Ovary (tissue), 9 donors: ENCODE results near the gene MINDY3. TPM values are rescaled to one million over a fixed set of nuclear protein-coding genes. Genes with fewer than 3 reads are reported as not detected.
"Not testable (repeated sequence)": the region's sequence is repeated elsewhere in the genome, so short reads cannot be mapped to it uniquely, and the experiment has no call there.

ENCODE experiments used
- DNase-seq, 5 donors: peaks; one replicate each; pipeline ENCODE4 v3.0.0-alpha.2; 2019 to 2020
- H3K27ac ChIP-seq, 2 donors: fragments of 200-600 bp; one replicate each; pipeline versions ENCODE4 v1.5.1 to v1.8.0; 2019 to 2022
- H3K27me3 ChIP-seq: fragments of 200-600 bp; one replicate; pipeline ENCODE4 v1.8.0; 2022
- H3K36me3 ChIP-seq: fragments of 200-600 bp; sonication (generic); one replicate; pipeline ENCODE4 v1.5.1; 2019
- H3K4me1 ChIP-seq: one replicate; pipeline ENCODE4 v1.8.1; 2013; ENCODE audit warnings: mild to moderate bottlenecking, moderate library complexity; ENCODE audit not compliant: insufficient read depth
- H3K4me3 ChIP-seq: fragments of 200-600 bp; sonication (generic); one replicate; pipeline ENCODE4 v1.5.1; 2017
- H3K9me3 ChIP-seq, 2 donors: fragments of 200-600 bp in 1 of 2; sonication (generic) in 1 of 2; one replicate each; pipeline versions ENCODE4 v1.5.1 to v1.8.1; 2013 to 2019; ENCODE audit warnings: mild to moderate bottlenecking in 1 of 2, moderate library complexity in 1 of 2
- EP300 ChIP-seq: sonication (generic); formaldehyde crosslinking; IDR thresholded peaks from one replicate; pipeline ENCODE4 v1.6.1; 2017; ENCODE audit warnings: antibody characterized with exemption
- POLR2A ChIP-seq: fragments of 450-650 bp; IDR thresholded peaks from one replicate; pipeline ENCODE4 v1.6.1; 2017; ENCODE audit warnings: antibody characterized with exemption, mild to moderate bottlenecking, moderate library complexity
- WGBS, 3 donors: extraction: QIAGEN DNeasy Blood & Tissue Kit in 1 of 3; methylation state at CpG; one replicate each; pipeline versions ENCODE4 v1.1.5 to v1.1.7; 2013 to 2017; 5-methylcytosine and 5-hydroxymethylcytosine counted together
- intact Hi-C, 4 donors: fragments of 100-400 bp; cut with DNase I; formaldehyde crosslinking; loops; one replicate each; pipeline versions ENCODE4 v1.11.0 to v1.15.1; 2022 to 2023
- polyA plus RNA-seq, 2 donors: library from polyadenylated mRNA; stranded (reverse); fragments of 200-250 nt in 1 of 2; fragments of 350-450 nt in 1 of 2; fragmentation: Illumina TruSeq in 1 of 2; extraction: RNeasy Lipid Tissue Mini Kit (QIAGEN cat#74804) in 1 of 2; gene quantifications; one replicate each; pipeline ENCODE4 v1.2.3, GENCODE V29; 2013 to 2014
- total RNA-seq, 7 donors: library from RNA; depleted of rRNA in 2 of 7; stranded (reverse); fragments of >200 nt in 2 of 7; fragmentation: NEBNext Ultra II Directional in 3 of 7; extraction: Animal tissue kit (Norgen Biotek cat#: 25700) in 3 of 7; gene quantifications; one replicate each; pipeline versions ENCODE4 v1.1.0 to v1.2.4, GENCODE V29; 2016 to 2023
- TF ChIP-seq, protein P1 (sequence below), 3 donors: fragments of 450-650 bp in 2 of 3; fragments of 200-600 bp in 1 of 3; IDR thresholded peaks; one replicate each; pipeline versions ENCODE4 v1.5.1 to v1.8.0; 2016 to 2022; ENCODE audit warnings: antibody characterized with exemption in 3 of 3, mild to moderate bottlenecking in 1 of 3
- donor health status: DM: no; HTN: no; CAD: no; lungs with moderate emphysema.
- donor health status: DM: no; HTN: no; CAD: no.
- donor health status: Bipolar disorder and iron deficiency.
- donor health status: DM: yes; HTN: yes; CAD: no.
- donor health status: DM: no; HTN: no; CAD: no.
- donor health status: DM: yes; HTN: yes; CAD: no.

The MINDY3 gene
- total and polyA plus RNA-seq, 9 donors: 15.7 to 43.3 (median 31.6) TPM

DNA sequence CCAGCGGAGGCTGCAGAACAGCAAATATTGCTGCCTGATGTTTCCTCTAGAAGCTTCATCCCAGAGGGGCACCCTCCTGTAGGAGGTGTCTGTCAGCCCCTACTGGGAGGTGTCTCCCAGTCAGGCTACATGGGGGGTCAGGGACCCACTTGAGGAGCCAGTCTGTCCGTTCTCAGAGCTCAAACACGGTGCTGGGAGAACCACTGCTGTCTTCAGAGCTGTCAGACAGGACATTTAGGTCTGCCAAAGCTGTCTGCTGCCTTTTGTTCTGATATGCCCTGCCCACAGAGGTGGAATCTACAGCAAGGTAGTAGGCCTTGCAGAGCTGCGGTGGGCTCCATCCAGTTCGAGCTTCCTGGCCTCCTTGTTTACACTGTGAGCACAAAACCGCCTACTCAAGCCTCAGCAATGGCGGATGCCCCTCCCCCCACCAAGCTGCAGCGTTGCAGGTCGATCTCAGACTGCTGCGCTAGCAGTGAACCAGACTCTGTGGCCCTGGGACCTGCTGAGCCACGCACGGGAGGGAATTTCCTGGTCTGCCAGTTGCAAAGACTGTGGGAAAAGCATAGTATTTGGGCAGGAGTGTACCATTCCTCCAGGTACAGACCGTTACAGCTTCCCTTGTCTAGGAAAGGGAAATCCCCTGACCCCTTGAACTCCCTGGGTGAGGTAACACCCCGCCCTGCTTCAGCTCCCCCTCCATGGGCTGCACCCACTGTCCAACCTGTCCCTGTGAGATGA, 17.7 kb upstream of the MINDY3 start:
- H3K4me3 ChIP-seq: no peak overlapping the region
- intact Hi-C loops: no loop called here
- 60 to 62% (median 60%) methylated on average over 14 of the region's 14 CpGs for WGBS, 3 donors
- H3K9me3 ChIP-seq: no peaks in the 10 kb centered on the region
- no peak overlapping the region for H3K27ac ChIP-seq
- no peaks in the 10 kb centered on the region for H3K27me3 ChIP-seq
- DNase-seq: no peak
- no peaks in the 10 kb centered on the region for H3K4me1 ChIP-seq
- no peak for TF ChIP-seq EP300
- TF ChIP-seq, protein P1, sequence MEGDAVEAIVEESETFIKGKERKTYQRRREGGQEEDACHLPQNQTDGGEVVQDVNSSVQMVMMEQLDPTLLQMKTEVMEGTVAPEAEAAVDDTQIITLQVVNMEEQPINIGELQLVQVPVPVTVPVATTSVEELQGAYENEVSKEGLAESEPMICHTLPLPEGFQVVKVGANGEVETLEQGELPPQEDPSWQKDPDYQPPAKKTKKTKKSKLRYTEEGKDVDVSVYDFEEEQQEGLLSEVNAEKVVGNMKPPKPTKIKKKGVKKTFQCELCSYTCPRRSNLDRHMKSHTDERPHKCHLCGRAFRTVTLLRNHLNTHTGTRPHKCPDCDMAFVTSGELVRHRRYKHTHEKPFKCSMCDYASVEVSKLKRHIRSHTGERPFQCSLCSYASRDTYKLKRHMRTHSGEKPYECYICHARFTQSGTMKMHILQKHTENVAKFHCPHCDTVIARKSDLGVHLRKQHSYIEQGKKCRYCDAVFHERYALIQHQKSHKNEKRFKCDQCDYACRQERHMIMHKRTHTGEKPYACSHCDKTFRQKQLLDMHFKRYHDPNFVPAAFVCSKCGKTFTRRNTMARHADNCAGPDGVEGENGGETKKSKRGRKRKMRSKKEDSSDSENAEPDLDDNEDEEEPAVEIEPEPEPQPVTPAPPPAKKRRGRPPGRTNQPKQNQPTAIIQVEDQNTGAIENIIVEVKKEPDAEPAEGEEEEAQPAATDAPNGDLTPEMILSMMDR (IDR thresholded peaks at IDR 0.05): no peak
- TF ChIP-seq POLR2A: no peak
- no peaks in the 10 kb centered on the region for H3K36me3 ChIP-seq

GRCh38 chr10:15876274-15876673, 16.0 kb upstream of the MINDY3 start:
- H3K36me3 ChIP-seq, H3K27me3 ChIP-seq, H3K4me1 ChIP-seq, H3K4me3 ChIP-seq, H3K27ac ChIP-seq, DNase-seq, H3K9me3 ChIP-seq, intact Hi-C loops: not testable (repeated sequence)
- 67 to 80% (median 72%) methylated on average over 4 of the region's 4 CpGs for WGBS, 3 donors

DNA sequence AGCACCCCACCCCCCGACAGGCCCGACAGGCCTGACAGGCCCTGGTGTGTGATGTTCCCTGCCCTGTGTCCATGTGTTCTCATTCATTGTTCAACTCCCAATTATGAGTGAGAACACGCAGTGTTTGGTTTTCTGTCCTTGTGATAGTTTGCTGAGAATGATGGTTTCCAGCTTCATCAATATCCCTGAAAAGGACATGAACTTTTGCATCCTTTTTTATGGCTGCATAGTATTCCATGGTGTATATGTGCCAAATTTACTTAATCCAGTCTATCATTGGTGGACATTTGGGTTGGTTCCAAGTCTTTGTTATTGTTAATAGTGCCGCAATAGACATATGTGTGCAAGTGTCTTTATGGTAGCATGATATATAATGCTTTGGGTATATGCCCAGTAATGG, 12.3 kb upstream of the MINDY3 start:
- WGBS, 3 donors: 93 to 99% (median 93%) methylated on average over 4 of the region's 4 CpGs
- intact Hi-C loops, H3K36me3 ChIP-seq: not testable (repeated sequence)

DNA sequence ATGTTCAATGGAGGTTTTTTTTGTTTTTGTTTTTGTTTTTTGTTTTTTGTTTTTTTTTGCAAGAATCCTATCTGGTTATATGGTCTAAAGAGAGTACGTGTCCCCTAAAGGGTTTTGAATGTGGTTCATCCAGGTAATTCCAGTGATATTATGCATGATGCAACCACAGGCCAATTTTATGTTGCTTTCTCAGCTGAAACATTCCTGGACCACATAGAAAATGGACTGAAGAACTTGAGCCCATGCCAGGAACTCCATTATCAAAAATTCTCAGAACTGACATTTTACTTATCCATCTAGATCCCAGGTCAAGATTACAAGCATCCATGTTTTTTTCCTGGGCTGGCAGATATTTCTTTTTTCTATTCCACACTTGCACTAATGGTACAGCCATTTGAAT, 11.5 kb upstream of the MINDY3 start:
- H3K27me3 ChIP-seq: no peaks in the 10 kb centered on the region

More for the DNA sequence above, 12.3 kb upstream of the MINDY3 start:
- H3K9me3 ChIP-seq, H3K27me3 ChIP-seq, H3K4me3 ChIP-seq, H3K27ac ChIP-seq, DNase-seq, H3K4me1 ChIP-seq: not testable (repeated sequence)

DNA sequence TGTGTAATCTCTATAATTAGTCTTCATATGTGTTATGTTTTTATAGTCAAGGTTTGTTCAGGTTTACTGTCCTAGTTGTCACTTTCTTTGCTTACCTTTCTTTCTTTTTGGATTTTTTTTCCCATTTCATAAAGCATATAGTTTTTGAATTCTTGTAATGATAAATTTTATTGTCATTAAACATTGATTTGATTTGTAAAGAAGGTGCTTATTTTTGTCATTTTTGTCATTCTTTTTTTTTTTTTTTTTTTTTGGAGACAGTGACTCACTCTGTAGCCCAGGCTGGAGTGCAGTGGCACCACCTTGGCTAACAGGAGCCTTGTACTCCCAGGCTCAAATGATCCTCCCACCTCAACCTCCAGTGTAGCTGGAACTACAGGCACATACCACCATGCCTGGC, 9.6 kb upstream of the MINDY3 start:
- H3K4me1 ChIP-seq: no peaks in the 10 kb centered on the region
- peaks cover 0 to 6% of the 10 kb centered on the region in 2 donors for H3K9me3 ChIP-seq
- intact Hi-C loops: no loop called here
- no peaks in the 10 kb centered on the region for H3K36me3 ChIP-seq
- no peaks in the 10 kb centered on the region for H3K27me3 ChIP-seq
- no peak for DNase-seq
- H3K4me3 ChIP-seq: no peak overlapping the region
- TF ChIP-seq, protein P1 (IDR thresholded peaks at IDR 0.05): no peak
- TF ChIP-seq EP300 (no peak), POLR2A (no peak)
- no peak overlapping the region for H3K27ac ChIP-seq

More for the DNA sequence above, 11.5 kb upstream of the MINDY3 start:
- TF ChIP-seq EP300: no peak
- TF ChIP-seq, protein P1 (IDR thresholded peaks at IDR 0.05): no peak
- TF ChIP-seq POLR2A: no peak
- WGBS, 3 donors: 67 to 89% (median 73%) methylated on average over 1 of the region's 1 CpG
- H3K36me3 ChIP-seq: no peaks in the 10 kb centered on the region
- intact Hi-C loops: no loop called here
- H3K4me3 ChIP-seq: no peak overlapping the region
- no peak overlapping the region for H3K27ac ChIP-seq
- no peaks in the 10 kb centered on the region for H3K4me1 ChIP-seq
- no peaks in the 10 kb centered on the region for H3K9me3 ChIP-seq
- no peak for DNase-seq
